Keratinocyte (primary cell): ENCODE measurements around the gene HLF. TPM values are rescaled to one million over a fixed set of nuclear protein-coding genes. Genes with fewer than 3 reads are reported as not detected.

ENCODE experiments used
- DNase-seq: peaks from one replicate; pipeline ENCODE4 v3.0.0-alpha.2; 2011; ENCODE audit warnings: low read depth, missing footprints, low spot score
- FAIRE-seq: peaks from 2 replicates; lab custom pipeline; 2011; peaks lifted over from hg19 to GRCh38; lab: Jason Lieb, UNC
- H2AFZ ChIP-seq: 2 replicates; pipeline ENCODE4 v1.6.0; 2012; ENCODE audit warnings: low read length, control low read depth, inconsistent platforms; ENCODE audit not compliant: control insufficient read depth
- H3K27ac ChIP-seq: 2 replicates; pipeline ENCODE4 v1.5.1; 2011; ENCODE audit warnings: low read length; ENCODE audit not compliant: control insufficient read depth, insufficient read depth
- H3K27me3 ChIP-seq: 3 replicates; pipeline ENCODE4 v1.6.0; 2011; ENCODE audit warnings: low read length; ENCODE audit not compliant: control insufficient read depth, insufficient read depth; ENCODE audit errors: extremely low read depth
- H3K36me3 ChIP-seq, 2 experiments: 2 replicates in 1 of 2; 3 replicates in 1 of 2; pipeline ENCODE4 v1.5.1; 2011; ENCODE audit warnings: low read length in 2 of 2, mild to moderate bottlenecking in 1 of 2; ENCODE audit not compliant: control insufficient read depth in 2 of 2, insufficient read depth in 2 of 2; ENCODE audit errors: extremely low read depth in 1 of 2
- H3K4me1 ChIP-seq: 3 replicates; pipeline ENCODE4 v1.5.1; 2011; ENCODE audit warnings: low read length; ENCODE audit not compliant: control insufficient read depth, insufficient read depth; ENCODE audit errors: extremely low read depth
- H3K4me2 ChIP-seq: 3 replicates; pipeline ENCODE4 v1.6.0; 2011; ENCODE audit warnings: low read depth, low read length; ENCODE audit not compliant: control insufficient read depth, insufficient read depth; ENCODE audit errors: extremely low read depth
- H3K4me3 ChIP-seq, 3 experiments: fragments of 200-600 bp in 1 of 3; sonication (generic) in 1 of 3; 2 replicates in 2 of 3; 3 replicates in 1 of 3; pipeline ENCODE4 v1.5.1; 2011 to 2016; ENCODE audit warnings: low read length in 3 of 3, mild to moderate bottlenecking in 3 of 3, control low read depth in 2 of 3, inconsistent platforms in 1 of 3, low read depth in 1 of 3, mixed read lengths in 1 of 3, mixed run types in 1 of 3, moderate library complexity in 1 of 3; ENCODE audit not compliant: control insufficient read depth in 2 of 3, insufficient read depth in 2 of 3; ENCODE audit errors: extremely low read depth in 1 of 3
- H3K79me2 ChIP-seq: 2 replicates; pipeline ENCODE4 v1.6.0; 2012; ENCODE audit warnings: low read length; ENCODE audit not compliant: control insufficient read depth, insufficient read depth
- H3K9ac ChIP-seq: 3 replicates; pipeline ENCODE4 v1.6.0; 2011; ENCODE audit warnings: low read length; ENCODE audit not compliant: control insufficient read depth, insufficient read depth; ENCODE audit errors: extremely low read depth
- H3K9me1 ChIP-seq: 3 replicates; pipeline ENCODE4 v1.6.0; 2011; ENCODE audit warnings: low read length; ENCODE audit not compliant: control insufficient read depth, insufficient read depth; ENCODE audit errors: extremely low read depth
- H3K9me3 ChIP-seq: 2 replicates; pipeline ENCODE4 v1.5.1; 2012; ENCODE audit warnings: low read depth, low read length; ENCODE audit not compliant: control insufficient read depth
- H4K20me1 ChIP-seq: 3 replicates; pipeline ENCODE4 v1.6.0; 2011; ENCODE audit warnings: low read length; ENCODE audit not compliant: control insufficient read depth, insufficient read depth; ENCODE audit errors: extremely low read depth
- EZH2 ChIP-seq: IDR thresholded peaks from one replicate; pipeline ENCODE4 v1.6.1; 2012; ENCODE audit warnings: inconsistent platforms, mild to moderate bottlenecking, low read length, moderate library complexity
- dilution Hi-C: fragments of 300-500 bp; cut with MboI; formaldehyde crosslinking; loops from one replicate; pipeline ENCODE4 v1.7.0; 2020; ENCODE audit warnings: low sequenced_read_pairs; ENCODE audit not compliant: extremely low pct_ligation_motif_present
- polyA plus RNA-seq, 5 experiments: library from polyadenylated mRNA; depleted of rRNA in 3 of 5; stranded (reverse) in 3 of 5; stranded (forward) in 1 of 5; unstranded in 1 of 5; fragments of >200 nt; gene quantifications; 1 replicate in 1 of 5; 2 replicates in 3 of 5; 3 replicates in 1 of 5; pipeline versions ENCODE4 v1.2.1 to v1.2.3, GENCODE V29; 2011 to 2012; ENCODE audit warnings: missing spikeins in 2 of 5, low read depth in 1 of 5, low replicate concordance in 1 of 5
- TF ChIP-seq, protein P1 (sequence below), 3 experiments: IDR thresholded peaks in 1 of 3; conservative IDR thresholded peaks in 1 of 3; optimal IDR thresholded peaks in 1 of 3; 2 replicates in 2 of 3; 3 replicates in 1 of 3; pipeline versions ENCODE3 to v1.5.1; 2011; ENCODE audit warnings: low read length in 3 of 3, mild to moderate bottlenecking in 3 of 3, moderate library complexity in 2 of 3, control low read depth in 1 of 3, inconsistent platforms in 1 of 3; ENCODE audit not compliant: insufficient read depth in 2 of 3; ENCODE audit errors: extremely low read depth in 1 of 3

The HLF gene
- polyA plus RNA-seq, 1 donor (not counting 4 experiments of a cell fraction or from before 2014, with no cell fraction given), result 0.21 TPM

DNA sequence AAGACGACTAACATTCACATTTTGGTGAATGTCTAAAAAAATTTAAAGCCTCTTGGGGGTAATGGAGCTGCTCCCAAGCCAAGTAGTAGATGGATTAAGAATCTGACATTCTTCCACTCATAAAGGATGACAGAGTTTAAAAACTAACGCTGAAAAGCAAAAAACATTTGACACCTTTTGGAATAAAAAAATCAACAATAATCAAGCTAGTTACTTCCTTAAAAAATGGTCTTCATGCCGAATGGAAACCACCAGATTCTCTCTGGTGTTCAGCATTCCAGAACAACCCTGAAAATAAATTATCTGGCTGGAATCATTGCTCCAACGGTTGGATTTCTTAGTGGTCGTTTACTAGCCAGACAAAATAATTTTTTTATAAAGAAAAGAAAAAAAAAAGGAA, 18.0 kb downstream of the HLF start:
- no peak for FAIRE-seq
- no peak overlapping the region for H2AFZ ChIP-seq
- H3K36me3 ChIP-seq, result no peaks in the 10 kb centered on the region
- H3K4me2 ChIP-seq, result no peak overlapping the region
- dilution Hi-C loops, result no loop called here
- no peaks in the 10 kb centered on the region for H3K9me1 ChIP-seq
- H3K9ac ChIP-seq, result no peak overlapping the region
- no peak for DNase-seq
- H3K27ac ChIP-seq, result no peak overlapping the region
- no peaks in the 10 kb centered on the region for H3K27me3 ChIP-seq
- TF ChIP-seq EZH2, result no peak
- TF ChIP-seq, protein P1, sequence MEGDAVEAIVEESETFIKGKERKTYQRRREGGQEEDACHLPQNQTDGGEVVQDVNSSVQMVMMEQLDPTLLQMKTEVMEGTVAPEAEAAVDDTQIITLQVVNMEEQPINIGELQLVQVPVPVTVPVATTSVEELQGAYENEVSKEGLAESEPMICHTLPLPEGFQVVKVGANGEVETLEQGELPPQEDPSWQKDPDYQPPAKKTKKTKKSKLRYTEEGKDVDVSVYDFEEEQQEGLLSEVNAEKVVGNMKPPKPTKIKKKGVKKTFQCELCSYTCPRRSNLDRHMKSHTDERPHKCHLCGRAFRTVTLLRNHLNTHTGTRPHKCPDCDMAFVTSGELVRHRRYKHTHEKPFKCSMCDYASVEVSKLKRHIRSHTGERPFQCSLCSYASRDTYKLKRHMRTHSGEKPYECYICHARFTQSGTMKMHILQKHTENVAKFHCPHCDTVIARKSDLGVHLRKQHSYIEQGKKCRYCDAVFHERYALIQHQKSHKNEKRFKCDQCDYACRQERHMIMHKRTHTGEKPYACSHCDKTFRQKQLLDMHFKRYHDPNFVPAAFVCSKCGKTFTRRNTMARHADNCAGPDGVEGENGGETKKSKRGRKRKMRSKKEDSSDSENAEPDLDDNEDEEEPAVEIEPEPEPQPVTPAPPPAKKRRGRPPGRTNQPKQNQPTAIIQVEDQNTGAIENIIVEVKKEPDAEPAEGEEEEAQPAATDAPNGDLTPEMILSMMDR (optimal IDR thresholded peaks at IDR 0.05 in 1 of 3, IDR thresholded peaks at IDR 0.05 in 1 of 3, conservative IDR thresholded peaks at IDR 0.05 in 1 of 3; ENCODE audit: extremely low read depth in 1 of 3, insufficient read depth in 2 of 3, low read length in 3 of 3), result no peak
- H3K4me1 ChIP-seq, result peaks cover 9% of the 10 kb centered on the region
- no peaks in the 10 kb centered on the region for H3K79me2 ChIP-seq
- H3K9me3 ChIP-seq, result no peaks in the 10 kb centered on the region
- no peaks in the 10 kb centered on the region for H4K20me1 ChIP-seq
- H3K4me3 ChIP-seq, result no peak overlapping the region

DNA sequence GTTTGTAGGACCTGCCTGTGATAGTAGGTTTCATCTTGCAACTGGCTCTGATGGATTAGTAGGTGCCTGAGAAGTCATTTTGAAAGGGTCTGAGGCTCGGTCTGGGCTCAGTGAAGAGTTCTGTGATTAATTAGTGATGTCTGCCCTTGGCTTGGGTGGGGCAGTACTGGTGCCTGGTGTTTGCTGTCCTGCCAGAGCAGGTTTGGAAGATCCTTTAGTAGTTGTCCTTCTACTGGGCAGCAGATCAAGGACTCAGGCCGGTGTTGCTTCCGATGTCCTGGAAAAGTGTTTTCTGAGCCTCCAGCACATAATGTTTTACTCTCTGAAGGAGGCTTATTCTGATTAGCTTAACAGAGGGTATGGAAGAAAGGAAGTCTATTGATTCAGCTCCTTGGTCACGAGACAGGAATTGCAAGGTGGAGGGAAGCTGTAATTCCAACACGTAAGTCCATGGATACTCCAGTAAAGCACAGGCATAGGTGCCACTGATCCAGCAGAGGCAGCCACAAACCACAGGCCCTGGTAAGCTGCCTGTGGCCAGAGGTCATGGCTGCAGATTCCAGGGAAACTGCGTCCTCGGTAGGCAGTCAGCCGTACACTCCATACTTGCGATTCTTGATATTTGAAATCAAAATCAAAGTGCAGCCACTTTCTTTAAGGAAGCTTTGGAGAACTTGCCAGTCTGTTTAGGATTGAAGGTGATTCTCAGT, 18.7 kb downstream of the HLF start:
- Histone ChIP-seq H3K27ac (no peak overlapping the region), H3K9me1 (no peaks in the 10 kb centered on the region), H3K9ac (no peak overlapping the region), H3K4me2 (no peak overlapping the region), H3K4me1 (peaks cover 9% of the 10 kb centered on the region), H2AFZ (no peak overlapping the region), H3K36me3 (no peaks in the 10 kb centered on the region), H3K79me2 (no peaks in the 10 kb centered on the region), H3K9me3 (no peaks in the 10 kb centered on the region), H3K27me3 (no peaks in the 10 kb centered on the region), H4K20me1 (no peaks in the 10 kb centered on the region), H3K4me3 (no peak overlapping the region)
- TF ChIP-seq, protein P1 (optimal IDR thresholded peaks at IDR 0.05 in 1 of 3, IDR thresholded peaks at IDR 0.05 in 1 of 3, conservative IDR thresholded peaks at IDR 0.05 in 1 of 3; ENCODE audit: extremely low read depth in 1 of 3, insufficient read depth in 2 of 3, low read length in 3 of 3), result no peak
- no peak for TF ChIP-seq EZH2
- FAIRE-seq (no peak), DNase-seq (no peak)
- dilution Hi-C loops, result no loop called here
